ENCODE results near the gene BMERB1.
"Not testable (repeated sequence)": the region's sequence is repeated elsewhere in the genome, so short reads cannot be mapped to it uniquely, and the experiment has no call there.

BMERB1 gene

GRCh38 chr16:15564604-15565339 lies 130.4 kb downstream of the BMERB1 start:
- DNase-seq: no peak

DNA sequence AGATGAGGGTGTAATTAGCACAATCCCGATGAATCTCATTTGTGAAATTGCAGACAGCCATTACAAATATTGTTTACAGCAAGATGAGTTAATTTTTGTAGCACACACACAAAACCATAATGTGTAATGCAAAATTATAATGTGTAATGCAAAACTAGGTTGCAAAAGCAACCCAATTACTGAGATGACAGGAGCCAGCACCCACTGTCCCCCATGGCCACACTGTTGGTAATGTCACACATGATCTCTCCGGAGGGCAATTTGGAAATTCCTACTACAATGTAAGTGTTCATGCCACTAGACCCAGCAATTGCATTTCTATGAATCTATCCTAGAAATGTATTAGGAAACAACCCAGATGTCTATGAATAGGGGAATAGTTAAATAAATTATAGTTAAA lies 131.7 kb downstream of the BMERB1 start:
- no peak for DNase-seq

GRCh38 chr16:15567823-15568222 lies 133.4 kb downstream of the BMERB1 start:
- DNase-seq: no peak

GRCh38 chr16:15570666-15571065 lies 136.3 kb downstream of the BMERB1 start:
- DNase-seq: not testable (repeated sequence)

GRCh38 chr16:15571557-15571956 lies 137.2 kb downstream of the BMERB1 start:
- no peak for DNase-seq

DNA sequence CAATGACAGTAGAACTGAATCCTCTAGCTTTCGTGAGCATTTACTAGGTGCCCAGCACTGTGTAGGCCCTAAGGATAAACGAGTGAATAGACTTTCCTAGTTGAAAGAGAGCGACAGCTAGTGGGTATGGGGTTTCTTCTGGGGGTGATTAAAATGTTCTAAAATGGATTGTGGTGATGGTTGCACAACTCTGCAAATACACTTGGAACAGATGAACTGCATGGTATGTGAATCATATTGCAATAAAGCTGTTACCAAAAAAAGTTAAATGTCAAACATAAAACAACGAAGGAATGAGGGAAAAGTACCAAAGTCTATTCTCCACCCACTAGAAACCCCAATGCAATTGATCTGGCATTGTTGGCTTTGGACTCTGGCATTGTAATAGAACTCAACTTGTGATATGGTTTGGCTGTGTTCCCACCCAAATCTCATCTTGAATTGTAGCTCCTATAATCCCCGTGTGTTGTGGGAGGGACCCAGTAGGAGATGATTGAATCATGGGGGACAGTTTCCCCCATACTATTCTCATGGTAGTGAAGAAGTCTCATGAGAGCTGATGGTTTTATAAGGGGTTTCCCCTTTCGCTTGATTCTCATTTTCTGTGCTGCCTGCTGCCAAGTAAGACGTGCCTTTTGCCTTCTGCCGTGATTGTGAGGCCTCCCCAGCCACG lies 138.1 kb downstream of the BMERB1 start:
- DNase-seq: no peak

GRCh38 chr16:15573274-15573895 lies 139.0 kb downstream of the BMERB1 start:
- DNase-seq: no peak

- DNase-seq: not testable (repeated sequence)
Observed at GRCh38 chr16:15573896-15574613, 139.7 kb downstream of the BMERB1 start.

DNA sequence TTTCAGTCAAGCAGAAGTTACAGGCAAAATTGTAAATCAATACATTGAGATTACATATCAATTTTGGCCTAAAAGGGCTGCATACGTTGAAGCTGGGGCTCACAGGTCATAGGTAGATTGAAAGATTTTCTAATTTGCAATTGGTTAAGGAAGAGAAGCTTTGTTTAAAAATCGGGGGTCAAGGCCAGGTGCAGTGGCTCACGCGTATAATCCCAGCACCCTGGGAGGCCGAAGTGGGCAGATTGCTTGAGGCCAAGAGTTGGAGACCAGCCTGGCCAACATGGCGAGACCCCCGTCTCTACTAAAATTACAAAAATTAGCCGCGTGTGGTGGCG lies 140.2 kb downstream of the BMERB1 start:
- no peak for DNase-seq

- DNase-seq: no peak
Observed at GRCh38 chr16:15575293-15576049, 141.1 kb downstream of the BMERB1 start.

DNA sequence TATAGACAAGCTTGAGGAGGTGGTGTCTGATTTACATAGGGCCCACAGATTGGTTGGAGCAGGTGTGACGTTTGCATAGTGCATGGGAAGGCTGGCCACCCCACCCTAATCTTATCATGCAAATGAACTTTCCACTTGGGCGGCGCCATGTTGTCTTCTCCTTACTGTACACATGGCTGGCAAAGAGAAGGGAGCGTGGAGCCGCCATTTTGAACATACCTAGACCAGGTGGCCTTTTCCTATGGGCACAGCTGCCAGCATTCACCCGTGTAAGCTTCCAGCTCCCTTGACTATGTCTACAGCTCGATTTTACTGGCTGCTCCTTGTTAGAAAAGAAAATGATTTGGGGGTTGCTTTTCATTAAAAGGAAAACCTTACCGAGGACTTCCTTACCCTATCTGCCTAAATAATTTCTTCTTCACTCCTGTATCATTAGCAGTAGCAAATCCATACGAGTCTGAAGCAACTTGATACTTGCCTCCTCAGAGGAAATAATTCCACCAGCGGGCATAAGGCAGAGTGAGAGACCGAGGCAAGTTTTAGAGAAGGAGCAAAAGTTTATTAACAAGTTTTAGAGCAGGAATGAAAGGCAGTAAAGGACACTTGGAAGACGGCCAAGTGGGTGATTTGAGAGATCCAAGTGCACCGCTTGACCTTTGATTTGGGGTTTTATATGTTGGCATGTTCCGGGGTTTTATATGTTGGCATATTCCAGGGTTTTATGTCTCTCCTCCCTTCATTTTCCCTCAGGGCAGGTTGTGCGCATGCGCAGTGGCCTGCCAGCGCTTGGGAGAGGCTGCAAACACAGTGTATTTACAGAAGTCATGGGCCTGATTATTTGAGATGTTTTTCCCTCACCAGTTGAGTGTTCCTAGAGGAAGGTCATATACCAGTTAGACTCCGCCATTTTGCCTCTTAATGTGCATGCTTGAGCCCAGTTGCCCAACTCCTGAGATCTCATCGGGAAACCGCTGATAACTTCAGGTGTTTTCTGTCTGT lies 142.9 kb downstream of the BMERB1 start:
- DNase-seq: no peak

DNA sequence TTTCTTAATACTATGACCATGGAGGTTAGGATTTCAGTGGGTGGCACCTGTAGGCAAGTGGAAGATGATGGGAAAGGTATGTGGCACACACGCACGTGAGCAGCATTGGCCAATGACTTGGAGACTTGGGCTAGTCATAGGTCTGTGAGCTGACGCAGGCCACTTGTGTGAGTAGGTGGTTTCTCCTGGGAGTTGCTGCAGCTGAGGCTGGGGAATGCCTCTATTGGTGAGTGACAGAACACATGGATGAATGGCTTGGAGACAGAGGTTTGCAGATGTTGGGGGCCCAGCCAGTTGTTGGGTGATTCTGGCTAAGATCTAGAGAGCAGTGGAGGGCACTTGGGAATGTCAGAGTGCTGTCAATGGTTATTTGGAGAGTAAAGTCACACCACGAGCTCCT lies 144.4 kb downstream of the BMERB1 start:
- DNase-seq: no peak

- DNase-seq: no peak
Observed at GRCh38 chr16:15581127-15581815, 146.9 kb downstream of the BMERB1 start.

GRCh38 chr16:15583526-15583925 lies 149.1 kb downstream of the BMERB1 start:
- DNase-seq: no peak

DNA sequence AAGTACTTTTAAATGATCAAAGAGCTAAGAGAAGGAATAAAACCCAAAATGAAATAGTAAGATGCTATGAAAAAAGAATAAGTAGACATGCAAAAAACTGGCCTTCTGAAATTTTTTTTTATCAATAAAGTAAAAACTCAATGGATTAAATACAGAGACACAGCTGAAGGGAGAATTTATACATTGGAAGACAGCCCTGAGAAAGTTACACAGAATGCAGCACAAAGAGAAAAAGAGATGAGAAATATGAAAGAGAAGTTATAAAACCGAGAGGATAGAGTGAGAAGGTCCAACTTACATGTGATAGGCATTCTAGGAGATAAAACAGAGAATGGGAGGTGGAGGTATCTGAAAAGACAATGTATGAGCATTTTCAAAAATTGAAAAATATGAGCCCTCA lies 151.6 kb downstream of the BMERB1 start:
- DNase-seq: no peak

- DNase-seq: no peak
Observed at GRCh38 chr16:15586716-15587115, 152.3 kb downstream of the BMERB1 start.

DNA sequence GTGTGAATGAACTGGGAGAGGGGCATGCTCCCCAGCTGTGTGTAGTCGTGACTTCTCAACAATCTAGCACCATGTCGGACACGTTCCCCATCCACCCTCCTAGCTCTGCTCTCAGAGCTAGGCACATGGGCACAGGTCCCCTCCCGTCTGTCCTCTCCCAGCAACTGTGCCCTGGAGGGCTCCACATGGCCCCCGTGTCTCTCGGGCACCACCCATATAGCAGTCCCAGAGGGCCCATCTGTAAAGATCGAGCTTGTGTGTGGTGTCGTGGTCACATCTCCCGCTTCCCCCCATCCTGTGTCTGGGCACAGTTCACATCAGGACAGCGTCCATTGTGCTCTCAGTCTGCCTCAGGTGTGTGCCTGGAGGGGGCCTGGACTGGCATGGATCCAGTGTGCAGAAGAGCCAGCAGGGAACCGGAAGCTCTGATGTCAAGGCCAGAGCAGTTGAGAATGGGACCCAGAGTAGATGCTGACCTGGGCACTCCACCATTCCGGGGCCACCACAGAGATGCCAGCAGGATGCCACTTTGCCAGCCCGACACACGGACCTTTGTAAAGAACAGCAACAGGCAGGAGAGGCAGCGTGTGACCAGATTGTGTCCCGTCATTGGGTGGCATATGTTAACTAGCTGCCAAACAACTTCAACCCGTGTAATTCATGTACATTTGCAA lies 152.9 kb downstream of the BMERB1 start:
- no peak for DNase-seq

GRCh38 chr16:15592324-15592723 lies 157.9 kb downstream of the BMERB1 start:
- DNase-seq: no peak

DNA sequence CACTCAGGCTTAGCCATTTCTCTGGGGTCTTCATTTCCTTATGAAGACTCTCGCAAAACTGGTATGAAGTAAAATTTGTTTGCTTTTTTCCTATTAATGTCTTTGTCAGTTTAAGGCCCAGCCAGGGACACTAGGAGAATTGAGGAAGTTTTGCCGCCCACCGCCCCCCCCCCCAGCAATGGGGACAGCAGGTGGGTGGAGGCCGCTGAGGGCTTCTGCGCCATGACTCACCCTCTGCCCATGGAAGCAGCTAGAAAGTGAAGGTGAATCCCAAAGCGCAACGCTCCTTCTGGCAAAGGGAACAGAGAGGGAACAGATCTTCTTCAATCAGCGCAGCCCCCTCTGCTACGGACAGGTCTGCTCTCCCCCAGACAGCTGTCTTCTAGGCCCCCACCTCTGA lies 158.8 kb downstream of the BMERB1 start:
- DNase-seq: no peak

DNA sequence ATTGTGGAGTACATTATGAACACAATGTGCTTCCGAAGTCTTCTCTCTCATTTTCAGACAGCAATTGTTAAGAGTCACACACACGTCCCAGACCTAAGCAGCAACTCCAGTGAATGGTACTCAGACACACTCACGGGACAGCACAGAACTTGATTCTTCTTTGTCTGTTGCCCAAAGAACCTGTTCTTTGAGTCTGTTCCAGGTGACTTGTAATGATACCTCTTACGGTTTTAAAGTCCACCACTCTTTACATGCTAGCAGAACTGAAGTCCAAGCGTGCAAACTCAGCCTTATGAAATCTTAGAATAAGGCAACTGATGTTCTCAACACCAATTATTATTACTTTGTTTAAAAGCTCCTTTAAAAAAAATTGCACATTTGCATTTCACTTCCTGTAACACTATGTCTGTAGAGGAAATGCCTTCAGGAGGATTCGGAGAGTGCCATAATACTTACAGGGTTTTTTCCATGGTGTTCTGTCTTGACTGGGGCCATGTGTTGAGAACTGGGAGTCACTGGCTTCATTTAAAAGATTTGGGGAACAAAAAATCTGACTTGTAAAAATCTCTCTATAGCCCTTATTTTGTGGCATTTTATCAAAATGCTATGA lies 160.4 kb downstream of the BMERB1 start:
- no peak for DNase-seq
